Heart left ventricle (tissue), 13 donors: Measurements from ENCODE around the gene HOXD9.

Experiments
- POLR2A ChIP-seq, 2 donors: fragments of 450-650 bp; IDR thresholded peaks; one replicate each; pipeline ENCODE4 v1.6.1; 2017; ENCODE audit warnings: antibody characterized with exemption in 2 of 2, mild to moderate bottlenecking in 2 of 2, moderate library complexity in 2 of 2
- TF ChIP-seq, protein P1 (sequence below), 12 donors: fragments of 200-600 bp; sonication (generic) in 4 of 12; IDR thresholded peaks; one replicate each; pipeline versions ENCODE4 v1.5.0 to v1.8.0; 2018 to 2022; ENCODE audit warnings: antibody characterized with exemption in 12 of 12, mild to moderate bottlenecking in 5 of 12
- donor health status: ischemic (EF 13 %, LVEDD 7.1; RV severe dilation, severe dysfunction).
- donor health status: DM: no; HTN: yes; CAD: no.
- donor health status: DM: no; HTN: no; CAD: no.
- donor health status: ischemic (EF 25% LVEDD 6.9; RV normal size, moderate dysfunction).
- donor health status: ischemic (EF 25% LVEDD 5.7; RV mildly dilated, moderate dysfunction).
- donor health status: ischemic (EF 35%, LVEDD 5.7; RV mildly dilated, moderate dysfunction).
- donor health status: nonischemic (EF 11% LVEDD 7.7; RV severe dilation, severe dysfunction).
- donor health status: DM: yes; HTN: yes; CAD: no.
- donor health status: PGD.
- donor health status: ischemic (EF 29% LVEDD 5.4; RV normal size, mild dysfunction).
- donor health status: nonischemic (EF 23%, LVEDD 6.1; RV moderate dilation, normal function).

- TF ChIP-seq, protein P1, sequence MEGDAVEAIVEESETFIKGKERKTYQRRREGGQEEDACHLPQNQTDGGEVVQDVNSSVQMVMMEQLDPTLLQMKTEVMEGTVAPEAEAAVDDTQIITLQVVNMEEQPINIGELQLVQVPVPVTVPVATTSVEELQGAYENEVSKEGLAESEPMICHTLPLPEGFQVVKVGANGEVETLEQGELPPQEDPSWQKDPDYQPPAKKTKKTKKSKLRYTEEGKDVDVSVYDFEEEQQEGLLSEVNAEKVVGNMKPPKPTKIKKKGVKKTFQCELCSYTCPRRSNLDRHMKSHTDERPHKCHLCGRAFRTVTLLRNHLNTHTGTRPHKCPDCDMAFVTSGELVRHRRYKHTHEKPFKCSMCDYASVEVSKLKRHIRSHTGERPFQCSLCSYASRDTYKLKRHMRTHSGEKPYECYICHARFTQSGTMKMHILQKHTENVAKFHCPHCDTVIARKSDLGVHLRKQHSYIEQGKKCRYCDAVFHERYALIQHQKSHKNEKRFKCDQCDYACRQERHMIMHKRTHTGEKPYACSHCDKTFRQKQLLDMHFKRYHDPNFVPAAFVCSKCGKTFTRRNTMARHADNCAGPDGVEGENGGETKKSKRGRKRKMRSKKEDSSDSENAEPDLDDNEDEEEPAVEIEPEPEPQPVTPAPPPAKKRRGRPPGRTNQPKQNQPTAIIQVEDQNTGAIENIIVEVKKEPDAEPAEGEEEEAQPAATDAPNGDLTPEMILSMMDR (IDR thresholded peaks at IDR 0.05): no peak
- no peak for TF ChIP-seq POLR2A (IDR thresholded peaks at IDR 0.05)
These were observed 21.9 kb upstream of the HOXD9 start for GRCh38 chr2:176100547-176101140.
